ENCODE data around the gene HTRA1. TPM values are rescaled to one million over a fixed set of nuclear protein-coding genes. Genes with fewer than 3 reads are reported as not detected.

Gene HTRA1
- polyA plus RNA-seq, 3 donors from 2014 or later = 0.16 to 0.73 TPM; not detected in 1

GRCh38 chr10:122555442-122555841 is 94.1 kb downstream of the HTRA1 start:
- no peaks in the 10 kb centered on the region for H3K9me3 Mint-ChIP-seq
- H3K27me3 Mint-ChIP-seq (ENCODE audit: low read depth in 3 of 3) = peaks cover 4 to 9% (median 6%) of the 10 kb centered on the region in 3 donors
- peaks cover 3 to 10% of the 10 kb centered on the region in 2 donors for H3K4me1 Mint-ChIP-seq
- no peak overlapping the region for H3K27ac Mint-ChIP-seq
- no peak overlapping the region for H3K4me3 Mint-ChIP-seq
- no peaks in the 10 kb centered on the region for H3K36me3 Mint-ChIP-seq
- no peak for DNase-seq

DNA sequence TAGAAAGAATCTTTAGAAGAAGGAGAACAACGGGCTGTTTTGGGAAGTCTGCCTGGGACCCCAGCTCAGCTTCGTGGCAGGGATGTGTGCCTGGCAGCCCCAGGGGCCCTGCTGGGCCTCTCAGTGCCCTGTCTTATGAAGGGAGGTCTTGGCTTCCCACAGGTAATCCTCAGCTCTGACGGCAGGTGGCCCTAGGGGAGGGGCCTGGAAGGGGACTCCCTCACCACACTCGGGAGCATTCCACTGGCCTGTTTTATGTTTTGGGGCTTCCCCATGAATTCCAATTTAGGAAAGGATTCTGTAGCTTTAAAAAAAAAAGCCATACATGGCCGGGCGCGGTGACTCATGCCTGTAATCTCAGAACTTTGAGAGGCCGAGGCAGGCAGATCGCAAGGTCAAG is 96.2 kb downstream of the HTRA1 start:
- Mint-ChIP-seq H3K9me3 (no peaks in the 10 kb centered on the region), H3K4me1 (peaks cover 0 to 10% of the 10 kb centered on the region in 2 donors), H3K27me3 (ENCODE audit: low read depth in 3 of 3) (peaks cover 5 to 17% (median 8%) of the 10 kb centered on the region in 3 donors), H3K27ac (no peak overlapping the region), H3K36me3 (no peaks in the 10 kb centered on the region), H3K4me3 (no peak overlapping the region)
- no peak for DNase-seq

DNA sequence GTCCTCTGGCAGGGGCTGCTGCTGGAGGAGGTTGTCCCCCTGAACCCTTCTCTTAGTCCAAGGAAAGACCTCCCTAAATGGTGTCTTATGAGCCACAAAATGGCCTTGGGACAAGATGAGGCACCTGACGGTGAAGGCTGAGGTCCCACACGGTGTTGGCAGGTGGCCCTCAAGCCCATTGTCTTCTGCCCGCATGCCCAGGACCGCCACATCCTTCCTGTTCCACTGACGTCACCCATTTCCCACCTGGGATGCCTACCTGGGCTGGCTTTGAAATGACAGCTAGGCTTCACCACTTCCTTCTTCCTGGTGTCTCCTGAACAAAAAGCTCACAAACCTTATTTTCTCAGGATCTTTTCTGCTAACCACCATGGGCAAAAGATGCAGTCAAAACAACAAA is 97.1 kb downstream of the HTRA1 start:
- Mint-ChIP-seq H3K4me1 (peaks cover 0 to 10% of the 10 kb centered on the region in 2 donors), H3K36me3 (no peaks in the 10 kb centered on the region), H3K4me3 (no peak overlapping the region), H3K27ac (no peak overlapping the region), H3K9me3 (no peaks in the 10 kb centered on the region), H3K27me3 (ENCODE audit: low read depth in 3 of 3) (peaks cover 3 to 17% (median 7%) of the 10 kb centered on the region in 3 donors)
- DNase-seq = no peak

DNA sequence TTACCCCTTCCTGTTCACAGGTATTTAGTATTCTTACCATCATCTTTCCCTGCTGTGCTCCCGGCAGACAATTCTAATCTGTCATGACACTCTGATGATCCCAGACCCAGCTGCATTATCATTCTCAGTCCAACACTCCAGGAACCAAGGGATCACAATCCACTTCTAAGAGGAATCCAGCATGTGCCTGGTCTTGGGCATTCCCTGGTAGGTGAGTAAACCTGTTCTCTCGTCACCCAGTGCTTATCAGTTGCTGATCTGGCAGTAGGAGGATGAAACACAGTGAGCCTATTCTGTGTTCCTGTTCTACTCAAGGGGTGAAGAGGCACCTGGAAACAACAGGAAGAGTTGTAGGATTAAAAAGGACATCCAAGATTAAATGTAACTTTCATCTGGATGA is 97.9 kb downstream of the HTRA1 start:
- no peak overlapping the region for H3K4me3 Mint-ChIP-seq
- no peaks in the 10 kb centered on the region for H3K9me3 Mint-ChIP-seq
- H3K27ac Mint-ChIP-seq = no peak overlapping the region
- peaks cover 0 to 10% of the 10 kb centered on the region in 2 donors for H3K4me1 Mint-ChIP-seq
- no peak for DNase-seq
- H3K36me3 Mint-ChIP-seq = no peaks in the 10 kb centered on the region
- H3K27me3 Mint-ChIP-seq (ENCODE audit: low read depth in 3 of 3) = peaks cover 1 to 22% (median 7%) of the 10 kb centered on the region in 3 donors

- H3K4me1 Mint-ChIP-seq = peaks cover 0 to 10% of the 10 kb centered on the region in 2 donors
- no peak within 1 kb of the TSS for H3K27ac Mint-ChIP-seq
- DNase-seq = no peak
- no peak within 1 kb of the TSS for H3K4me3 Mint-ChIP-seq
- H3K9me3 Mint-ChIP-seq = no peaks in the 10 kb centered on the region
- H3K36me3 Mint-ChIP-seq = no peaks in the 10 kb centered on the region
- H3K27me3 Mint-ChIP-seq (ENCODE audit: low read depth in 3 of 3) = peaks cover 1 to 28% (median 7%) of the 10 kb centered on the region in 3 donors
These were observed 99.0 kb downstream of the HTRA1 start, which contains the start of gene DMBT1 for GRCh38 chr10:122560279-122560804. TSS of gene DMBT1 (plus strand) at chr10:122560754. CDS start at chr10:122560771, 17 bp downstream.

DNA sequence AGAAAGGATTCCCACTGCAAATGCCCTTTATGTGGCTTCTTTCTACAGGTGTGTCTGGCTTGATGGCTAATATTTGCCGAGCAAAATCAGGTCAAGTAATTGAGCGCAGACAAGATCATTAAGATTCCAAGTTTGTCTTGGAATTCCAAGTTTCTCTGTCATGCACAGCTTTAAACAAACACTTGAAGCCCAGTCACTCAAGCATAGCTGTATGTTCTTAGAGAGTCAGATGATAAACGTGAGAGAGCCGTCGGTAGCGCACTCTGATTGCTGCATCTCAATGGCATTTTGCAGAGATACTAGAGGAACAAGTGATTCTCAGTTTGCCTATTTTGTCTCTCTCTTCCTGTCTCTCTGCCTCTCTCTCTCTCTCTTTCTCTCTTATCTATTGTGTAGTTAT is 99.9 kb downstream of the HTRA1 start:
- H3K4me3 Mint-ChIP-seq = no peak overlapping the region
- H3K9me3 Mint-ChIP-seq = no peaks in the 10 kb centered on the region
- no peak for DNase-seq
- H3K27ac Mint-ChIP-seq = no peak overlapping the region
- peaks cover 1 to 28% (median 7%) of the 10 kb centered on the region in 3 donors for H3K27me3 Mint-ChIP-seq (ENCODE audit: low read depth in 3 of 3)
- no peaks in the 10 kb centered on the region for H3K36me3 Mint-ChIP-seq
- peaks cover 0 to 10% of the 10 kb centered on the region in 2 donors for H3K4me1 Mint-ChIP-seq

DNA sequence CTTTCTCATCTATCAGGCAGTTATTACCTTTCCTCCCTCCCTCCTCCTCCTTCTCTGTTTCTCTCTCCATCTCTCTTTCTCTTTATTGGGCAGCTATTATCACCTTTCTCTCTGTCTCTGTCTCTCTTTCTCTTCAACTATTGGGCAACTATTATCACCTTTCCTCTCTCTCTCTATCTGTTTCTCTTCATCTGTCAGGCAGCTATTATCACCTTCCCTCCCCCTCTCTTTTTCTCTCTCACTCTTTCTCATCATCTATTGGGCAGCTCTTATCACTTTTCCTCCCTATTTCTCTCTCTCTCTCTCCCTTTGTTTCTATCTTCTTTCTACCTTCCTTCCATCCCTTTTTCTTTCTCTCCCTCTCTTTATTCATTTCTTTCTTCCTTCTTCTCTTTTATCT is 100.4 kb downstream of the HTRA1 start:
- Mint-ChIP-seq H3K27me3 (ENCODE audit: low read depth in 3 of 3) (peaks cover 1 to 28% (median 7%) of the 10 kb centered on the region in 3 donors), H3K4me1 (peaks cover 0 to 10% of the 10 kb centered on the region in 2 donors), H3K9me3 (no peaks in the 10 kb centered on the region), H3K27ac (no peak overlapping the region), H3K36me3 (no peaks in the 10 kb centered on the region), H3K4me3 (no peak overlapping the region)
- DNase-seq = no peak

Other genes with a start within 250 kb of the HTRA1 start
- not detected for gene BTBD16, start 190.3 kb upstream of the HTRA1 start, polyA plus RNA-seq
- 100 to 1,000 TPM; 134 to 142 (median 140) TPM for gene PLEKHA1, start 86.8 kb upstream of the HTRA1 start, polyA plus RNA-seq
- not detected for gene ARMS2, start 6.9 kb upstream of the HTRA1 start, polyA plus RNA-seq
- gene DMBT1, start 99.2 kb downstream of the HTRA1 start, polyA plus RNA-seq = not detected
- not detected for gene C10orf120, start 238.3 kb downstream of the HTRA1 start, polyA plus RNA-seq